Glomerular visceral epithelial cell (primary cell): ENCODE data around the gene AMTN.
"Not testable (repeated sequence)": the region's sequence is repeated elsewhere in the genome, so short reads cannot be mapped to it uniquely, and the experiment has no call there.

Source experiments
- DNase-seq: peaks from one replicate; pipeline ENCODE4 v3.0.0-alpha.2; 2016; ENCODE audit errors: extremely low spot score

The AMTN gene, protein sequence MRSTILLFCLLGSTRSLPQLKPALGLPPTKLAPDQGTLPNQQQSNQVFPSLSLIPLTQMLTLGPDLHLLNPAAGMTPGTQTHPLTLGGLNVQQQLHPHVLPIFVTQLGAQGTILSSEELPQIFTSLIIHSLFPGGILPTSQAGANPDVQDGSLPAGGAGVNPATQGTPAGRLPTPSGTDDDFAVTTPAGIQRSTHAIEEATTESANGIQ

GRCh38 chr4:70518269-70518668, at the start of gene AMTN:
Gene AMTN, plus strand, starts transcription at chr4:70518569. Its CDS starts 209 bp downstream, at chr4:70518778.
- DNase-seq: no peak

- no peak for DNase-seq
Measured at GRCh38 chr4:70471897-70472296, 46.5 kb upstream of the AMTN start, which contains the start of gene MUC7. Gene MUC7, plus strand, starts transcription at chr4:70472197. Its CDS starts 1,825 bp downstream, at chr4:70474022.

DNA sequence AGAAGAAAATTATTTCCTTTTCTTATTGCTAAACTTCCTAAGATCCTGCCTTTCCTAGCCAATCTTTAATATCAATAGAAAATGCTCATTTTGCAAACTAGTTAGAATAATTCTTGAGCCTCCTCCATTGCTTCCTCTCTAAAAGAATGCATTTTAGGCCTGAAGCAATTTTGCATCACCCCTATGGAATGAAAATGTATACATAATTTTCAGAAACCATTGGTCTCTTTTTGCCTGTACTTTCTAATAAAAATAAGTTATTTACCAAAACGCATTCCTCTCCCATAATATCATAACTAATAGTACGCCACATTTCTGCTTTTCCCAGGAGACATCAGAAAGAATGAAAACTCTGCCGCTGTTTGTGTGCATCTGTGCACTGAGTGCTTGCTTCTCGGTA, 44.7 kb upstream of the AMTN start:
- no peak for DNase-seq

- no peak for DNase-seq
Measured at GRCh38 chr4:70488748-70489147, 29.6 kb upstream of the AMTN start.

- no peak for DNase-seq
Measured at GRCh38 chr4:70496231-70496630, 22.1 kb upstream of the AMTN start.

DNA sequence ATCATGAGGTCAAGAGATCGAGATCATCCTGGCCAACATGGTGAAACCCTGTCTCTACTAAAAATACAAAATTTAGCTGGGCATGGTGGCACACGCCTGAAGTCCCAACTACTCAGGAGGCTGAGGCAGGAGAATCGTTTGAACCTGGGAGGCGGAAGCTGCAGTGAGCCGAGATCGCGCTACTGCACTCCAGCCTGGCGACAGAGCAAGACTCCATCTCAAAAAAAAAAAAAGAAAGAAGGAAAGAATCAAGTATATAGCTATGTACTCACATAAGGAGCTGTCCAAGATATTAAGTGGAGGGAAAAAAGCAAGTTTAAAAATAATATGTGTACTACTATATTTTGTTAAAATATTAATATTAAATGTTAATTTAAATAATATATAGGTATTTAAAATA, 16.5 kb upstream of the AMTN start:
- DNase-seq: not testable (repeated sequence)

GRCh38 chr4:70504733-70505132, 13.6 kb upstream of the AMTN start:
- no peak for DNase-seq

DNA sequence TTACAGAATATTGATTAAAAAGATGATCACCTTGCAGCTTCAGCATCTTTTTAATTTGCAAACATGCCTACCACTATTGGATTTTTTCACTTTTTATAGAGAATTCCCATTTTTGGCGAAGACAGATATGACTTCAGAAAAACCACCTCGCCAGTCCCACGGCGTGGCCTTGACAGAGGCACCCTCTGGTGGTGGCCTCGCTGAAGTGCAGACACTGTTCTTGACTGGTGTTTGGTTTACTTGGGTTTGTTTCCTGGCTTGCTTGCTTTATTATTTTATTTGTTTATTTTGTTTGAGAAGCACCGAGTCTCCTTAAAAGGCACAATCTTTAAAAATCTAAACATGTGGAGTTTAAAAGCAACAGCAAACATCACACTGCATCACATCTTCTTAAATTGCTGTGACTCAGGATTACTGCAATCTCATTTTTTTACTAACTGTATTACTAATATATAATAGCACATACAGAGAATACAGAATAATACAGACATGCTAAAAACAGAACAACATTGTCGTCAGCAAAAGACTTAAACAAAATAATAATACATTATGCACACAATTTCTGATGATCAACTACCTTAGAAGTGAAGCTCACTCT, 13.1 kb upstream of the AMTN start:
- DNase-seq: peak; percentile 65

- DNase-seq: no peak
Measured at GRCh38 chr4:70508801-70509200, 9.6 kb upstream of the AMTN start.

DNA sequence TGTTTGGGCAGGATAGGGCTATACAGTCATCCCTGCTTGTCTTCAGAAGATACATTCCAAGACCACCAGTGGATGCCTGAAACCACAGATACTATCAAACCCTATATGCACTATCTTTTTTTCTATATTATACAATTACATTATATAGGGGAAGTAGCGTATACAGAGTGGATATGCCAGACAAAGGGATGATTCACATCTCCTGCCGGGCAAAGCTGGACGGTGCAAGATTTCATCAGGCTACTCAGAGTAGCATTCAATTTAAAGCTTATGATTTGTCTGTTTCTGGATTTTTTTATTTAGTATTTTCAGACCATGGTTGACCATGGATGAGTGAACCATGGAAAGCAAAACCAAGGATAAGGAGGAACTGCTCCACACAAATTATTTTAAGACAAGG, 7.0 kb upstream of the AMTN start:
- DNase-seq: no peak

- DNase-seq: peak; percentile 63
Measured at GRCh38 chr4:70515367-70516250, 2.8 kb upstream of the AMTN start.

DNA sequence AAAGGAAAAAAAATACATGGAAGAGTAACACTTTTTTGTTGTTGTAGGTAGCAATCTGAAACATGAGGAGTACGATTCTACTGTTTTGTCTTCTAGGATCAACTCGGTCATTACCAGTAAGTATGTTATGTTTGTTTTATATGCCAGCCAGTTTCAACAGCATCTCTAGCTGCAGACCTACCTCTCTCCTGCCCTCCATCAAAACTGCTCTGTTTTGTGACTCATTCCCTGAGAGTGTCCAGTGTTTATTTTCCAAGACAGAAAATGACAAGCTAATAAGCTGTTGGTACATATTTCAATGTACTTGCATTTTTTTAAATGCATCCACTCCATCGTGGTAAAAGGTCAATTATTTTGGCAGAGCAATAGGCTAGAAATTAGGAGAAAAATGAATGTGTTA, 347 bp downstream of the AMTN start:
- peak; percentile 9 for DNase-seq

DNA sequence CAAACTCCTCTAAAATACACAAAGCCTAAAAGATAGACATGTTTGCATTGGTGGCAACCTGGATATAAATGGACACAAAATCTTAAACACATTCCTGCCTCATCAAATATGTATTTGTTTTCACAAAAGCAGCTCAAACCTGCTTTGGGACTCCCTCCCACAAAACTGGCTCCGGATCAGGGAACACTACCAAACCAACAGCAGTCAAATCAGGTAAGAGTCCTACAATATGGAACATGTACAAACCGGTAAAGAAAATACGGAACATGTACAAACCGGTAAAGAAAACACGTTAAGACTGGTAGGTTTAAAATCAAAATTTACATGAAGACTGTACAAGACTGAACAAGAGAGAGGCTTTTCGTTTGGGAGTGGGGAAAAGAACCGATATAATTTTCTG, 4.3 kb downstream of the AMTN start:
- DNase-seq: no peak

DNA sequence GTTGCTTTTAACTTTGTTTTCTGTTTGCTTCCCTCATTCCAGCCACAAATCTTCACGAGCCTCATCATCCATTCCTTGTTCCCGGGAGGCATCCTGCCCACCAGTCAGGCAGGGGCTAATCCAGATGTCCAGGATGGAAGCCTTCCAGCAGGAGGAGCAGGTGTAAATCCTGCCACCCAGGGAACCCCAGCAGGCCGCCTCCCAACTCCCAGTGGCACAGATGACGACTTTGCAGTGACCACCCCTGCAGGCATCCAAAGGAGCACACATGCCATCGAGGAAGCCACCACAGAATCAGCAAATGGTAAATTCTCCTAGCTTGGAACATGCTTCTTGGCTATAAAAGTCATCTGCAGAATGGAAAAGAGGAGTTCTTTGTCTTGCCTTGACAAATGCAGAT, 12.6 kb downstream of the AMTN start:
- no peak for DNase-seq

- DNase-seq: no peak
Measured at GRCh38 chr4:70531981-70532380, 13.6 kb downstream of the AMTN start.

GRCh38 chr4:70533211-70533610, 14.8 kb downstream of the AMTN start:
- DNase-seq: no peak

- no peak for DNase-seq
Measured at GRCh38 chr4:70533791-70534190, 15.4 kb downstream of the AMTN start.

GRCh38 chr4:70534886-70535285, 16.5 kb downstream of the AMTN start:
- not testable (repeated sequence) for DNase-seq

- DNase-seq: no peak
Measured at GRCh38 chr4:70538869-70539268, 20.5 kb downstream of the AMTN start.

DNA sequence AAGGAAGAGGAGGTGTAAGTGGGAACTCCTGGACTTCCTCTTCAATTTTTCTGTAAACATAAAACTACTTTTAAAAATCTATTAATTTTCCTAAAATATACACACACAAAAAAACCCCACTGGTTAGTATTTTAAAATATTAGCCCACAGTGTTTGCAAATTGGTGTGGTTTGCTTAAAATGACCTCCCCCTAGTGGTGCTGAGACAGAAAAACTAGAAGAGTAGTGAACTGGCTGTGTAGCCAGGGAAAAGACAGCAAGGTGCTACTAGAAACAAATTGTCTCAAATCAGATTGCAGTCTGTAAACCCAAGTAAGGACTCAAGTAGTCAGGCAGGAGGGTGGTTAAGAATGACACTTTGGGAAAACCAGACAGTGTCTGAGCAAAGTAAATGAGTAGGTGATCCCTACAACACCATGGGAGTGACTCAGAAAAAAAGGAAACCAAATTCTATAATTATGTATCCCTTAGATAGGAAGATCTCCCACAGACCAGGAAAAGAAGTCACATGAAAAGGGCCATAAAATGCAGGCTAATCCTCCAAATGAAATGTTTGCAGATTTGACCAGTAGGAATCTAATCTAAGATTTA, 26.0 kb downstream of the AMTN start:
- DNase-seq: peak; percentile 34

DNA sequence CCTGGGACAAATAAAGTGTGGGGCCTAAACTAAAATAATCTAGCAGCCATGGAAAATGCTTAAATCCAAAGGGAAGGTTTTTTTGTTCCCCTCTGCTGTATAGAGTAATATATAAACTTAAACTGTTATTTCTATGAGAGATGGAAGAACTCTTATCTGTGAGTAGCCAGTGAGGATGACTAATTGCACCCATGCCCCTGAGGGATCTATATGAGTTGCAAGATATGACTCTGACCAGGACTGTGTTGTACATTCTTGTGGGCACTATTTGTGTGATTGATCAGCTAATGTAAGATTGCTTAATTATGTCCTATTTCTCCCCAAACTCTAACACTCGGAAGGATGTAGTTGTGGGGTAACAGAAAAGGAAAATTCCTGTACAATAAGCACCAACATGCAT, 38.5 kb downstream of the AMTN start:
- peak; percentile 5 for DNase-seq

GRCh38 chr4:70559211-70559830, 41.0 kb downstream of the AMTN start:
- DNase-seq: peak; percentile 66
